Neural cell (in vitro differentiated cells): Measurements from ENCODE around the gene C1orf105. TPM values are rescaled to one million over a fixed set of nuclear protein-coding genes. Genes with fewer than 3 reads are reported as not detected.
"Not testable (repeated sequence)": the region's sequence is repeated elsewhere in the genome, so short reads cannot be mapped to it uniquely, and the experiment has no call there.

Experiments
- H2AFZ ChIP-seq: fragments of 200-600, 300-800 bp; sonication (generic), shearing (Covaris generic); 2 replicates; pipeline ENCODE4 v1.6.0; 2014; ENCODE audit warnings: low read depth, mild to moderate bottlenecking, antibody characterized with exemption, low read length, moderate library complexity
- H3F3A ChIP-seq: fragments of 200-600 bp; shearing (Covaris generic); 2 replicates; pipeline ENCODE4 v1.6.1; 2016; ENCODE audit warnings: mild to moderate bottlenecking, moderate library complexity, mixed read lengths, antibody characterized with exemption, low read length; ENCODE audit not compliant: insufficient read depth, poor library complexity, severe bottlenecking
- H3K27ac ChIP-seq: fragments of 200-600, 300-800 bp; sonication (generic), shearing (Covaris generic); 2 replicates; pipeline ENCODE4 v1.5.1; 2014; ENCODE audit warnings: mild to moderate bottlenecking, low read length, moderate library complexity
- H3K27me3 ChIP-seq: fragments of 300-800, 200-600 bp; sonication (generic), shearing (Covaris generic); 2 replicates; pipeline ENCODE4 v1.6.0; 2014; ENCODE audit warnings: mild to moderate bottlenecking, low read depth, low read length, moderate library complexity; ENCODE audit not compliant: insufficient read depth
- H3K36me3 ChIP-seq: fragments of 300-800, 200-600 bp; sonication (generic), shearing (Covaris generic); 2 replicates; pipeline ENCODE4 v1.5.1; 2014; ENCODE audit warnings: mild to moderate bottlenecking, antibody characterized with exemption, low read length, moderate library complexity; ENCODE audit not compliant: insufficient read depth
- H3K4me2 ChIP-seq: fragments of 300-800, 200-600 bp; sonication (generic), shearing (Covaris generic); 2 replicates; pipeline ENCODE4 v1.6.0; 2014; ENCODE audit warnings: mild to moderate bottlenecking, low read length
- H3K4me3 ChIP-seq: fragments of 300-800, 200-600 bp; sonication (generic), shearing (Covaris generic); 2 replicates; pipeline ENCODE4 v1.5.1; 2014; ENCODE audit warnings: mild to moderate bottlenecking, low read length, moderate library complexity
- H3K79me2 ChIP-seq: fragments of 200-600 bp; shearing (Covaris generic); replicated peaks from 2 replicates; pipeline ENCODE4 v1.6.0; 2014; ENCODE audit warnings: mild to moderate bottlenecking, low read length, moderate library complexity; ENCODE audit not compliant: insufficient read depth
- H3K9ac ChIP-seq: fragments of 300-800, 200-600 bp; sonication (generic), shearing (Covaris generic); 2 replicates; pipeline ENCODE4 v1.6.1; 2016; ENCODE audit warnings: mild to moderate bottlenecking, low read length, mixed read lengths
- H3K9me2 ChIP-seq: fragments of 200-600 bp; shearing (Covaris generic); 2 replicates; pipeline ENCODE4 v1.6.1; 2016; ENCODE audit warnings: mild to moderate bottlenecking, low read length, mixed read lengths; ENCODE audit not compliant: insufficient read depth
- H3K9me3 ChIP-seq: fragments of 200-600, 300-800 bp; sonication (generic), shearing (Covaris generic); 2 replicates; pipeline ENCODE4 v1.6.1; 2016; ENCODE audit warnings: mild to moderate bottlenecking, mixed run types, low read length, moderate library complexity, mixed read lengths
- H4K20me1 ChIP-seq: fragments of 200-600 bp; shearing (Covaris generic); 2 replicates; pipeline ENCODE4 v1.6.1; 2016; ENCODE audit warnings: mild to moderate bottlenecking, mixed run types; ENCODE audit not compliant: insufficient read depth
- EP300 ChIP-seq: fragments of 450-650 bp; conservative IDR thresholded peaks from 2 replicates; pipeline ENCODE4 v1.6.1; 2014; ENCODE audit warnings: antibody characterized with exemption, mild to moderate bottlenecking, moderate library complexity; ENCODE audit not compliant: poor library complexity, severe bottlenecking
- EZH2 ChIP-seq: fragments of 200-600, 300-800 bp; shearing (Covaris generic), sonication (generic); IDR thresholded peaks from 2 replicates; pipeline ENCODE4 v1.6.1; 2014; ENCODE audit warnings: antibody characterized with exemption, low read length, borderline replicate concordance, mild to moderate bottlenecking; ENCODE audit not compliant: insufficient read depth, poor library complexity, severe bottlenecking
- MXI1 ChIP-seq: fragments of 450-650 bp; conservative IDR thresholded peaks from 2 replicates; pipeline ENCODE4 v1.6.1; 2014; ENCODE audit warnings: antibody characterized with exemption, mild to moderate bottlenecking; ENCODE audit not compliant: poor library complexity, severe bottlenecking
- POLR2AphosphoS5 ChIP-seq: IDR thresholded peaks from 2 replicates; pipeline ENCODE4 v1.6.1; 2012
- SMC3 ChIP-seq: fragments of 450-650 bp; conservative IDR thresholded peaks from 2 replicates; pipeline ENCODE4 v1.6.1; 2014; ENCODE audit warnings: antibody characterized with exemption, mild to moderate bottlenecking, moderate library complexity; ENCODE audit not compliant: poor library complexity
- TAF1 ChIP-seq: IDR thresholded peaks from 2 replicates; pipeline ENCODE4 v1.6.1; 2012; ENCODE audit warnings: low read depth
- polyA plus RNA-seq: library from polyadenylated mRNA; depleted of rRNA; stranded (reverse); fragments of >200 nt; gene quantifications from 2 replicates; pipeline ENCODE4 v1.2.3, GENCODE V29; 2014
- TF ChIP-seq, protein P1 (sequence below): IDR thresholded peaks from 2 replicates; pipeline ENCODE4 v1.6.1; 2012; ENCODE audit warnings: borderline replicate concordance
- TF ChIP-seq, protein P2 (sequence below): fragments of 450-650 bp; IDR thresholded peaks from 2 replicates; pipeline ENCODE4 v1.5.1; 2014; ENCODE audit warnings: antibody characterized with exemption, mild to moderate bottlenecking, moderate library complexity; ENCODE audit not compliant: poor library complexity, severe bottlenecking

The C1orf105 gene
- polyA plus RNA-seq, 1 donor from 2014 or later = not detected

DNA sequence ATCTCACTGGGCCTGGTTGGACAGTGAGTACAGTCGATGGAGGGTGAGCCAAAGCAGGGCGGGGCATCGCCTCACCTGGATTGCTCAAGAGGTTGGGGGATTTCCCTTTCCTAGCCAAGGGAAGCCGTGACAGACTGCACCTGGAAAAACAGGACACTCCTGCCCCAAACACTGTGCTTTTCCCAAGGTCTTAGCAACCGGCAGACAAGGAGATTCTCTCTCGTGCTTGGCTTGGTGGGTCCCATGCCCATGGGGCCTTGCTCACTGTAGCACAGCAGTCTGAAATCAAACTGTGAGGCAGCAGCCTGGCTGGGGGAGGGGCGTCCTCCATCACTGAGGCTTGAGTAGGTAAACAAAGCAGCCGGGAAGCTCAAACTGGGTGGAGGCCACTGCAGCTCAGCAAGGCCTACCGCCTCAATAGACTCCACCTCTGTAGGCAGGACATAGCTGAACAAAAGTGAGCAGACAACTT, 11.3 kb downstream of the C1orf105 start:
- Histone ChIP-seq H3K9me3 (no peaks in the 10 kb centered on the region), H3K9me2 (no peaks in the 10 kb centered on the region), H2AFZ (no peak overlapping the region), H3K27me3 (no peaks in the 10 kb centered on the region), H3K27ac (no peak overlapping the region), H3K9ac (no peak overlapping the region), H4K20me1 (no peaks in the 10 kb centered on the region), H3K4me3 (no peak overlapping the region), H3K4me2 (no peak overlapping the region), H3K36me3 (no peaks in the 10 kb centered on the region), H3K79me2 (no peaks in the 10 kb centered on the region), H3F3A (no peaks in the 10 kb centered on the region)
- TF ChIP-seq MXI1 = no peak
- TF ChIP-seq SMC3 = no peak
- TF ChIP-seq, protein P1, sequence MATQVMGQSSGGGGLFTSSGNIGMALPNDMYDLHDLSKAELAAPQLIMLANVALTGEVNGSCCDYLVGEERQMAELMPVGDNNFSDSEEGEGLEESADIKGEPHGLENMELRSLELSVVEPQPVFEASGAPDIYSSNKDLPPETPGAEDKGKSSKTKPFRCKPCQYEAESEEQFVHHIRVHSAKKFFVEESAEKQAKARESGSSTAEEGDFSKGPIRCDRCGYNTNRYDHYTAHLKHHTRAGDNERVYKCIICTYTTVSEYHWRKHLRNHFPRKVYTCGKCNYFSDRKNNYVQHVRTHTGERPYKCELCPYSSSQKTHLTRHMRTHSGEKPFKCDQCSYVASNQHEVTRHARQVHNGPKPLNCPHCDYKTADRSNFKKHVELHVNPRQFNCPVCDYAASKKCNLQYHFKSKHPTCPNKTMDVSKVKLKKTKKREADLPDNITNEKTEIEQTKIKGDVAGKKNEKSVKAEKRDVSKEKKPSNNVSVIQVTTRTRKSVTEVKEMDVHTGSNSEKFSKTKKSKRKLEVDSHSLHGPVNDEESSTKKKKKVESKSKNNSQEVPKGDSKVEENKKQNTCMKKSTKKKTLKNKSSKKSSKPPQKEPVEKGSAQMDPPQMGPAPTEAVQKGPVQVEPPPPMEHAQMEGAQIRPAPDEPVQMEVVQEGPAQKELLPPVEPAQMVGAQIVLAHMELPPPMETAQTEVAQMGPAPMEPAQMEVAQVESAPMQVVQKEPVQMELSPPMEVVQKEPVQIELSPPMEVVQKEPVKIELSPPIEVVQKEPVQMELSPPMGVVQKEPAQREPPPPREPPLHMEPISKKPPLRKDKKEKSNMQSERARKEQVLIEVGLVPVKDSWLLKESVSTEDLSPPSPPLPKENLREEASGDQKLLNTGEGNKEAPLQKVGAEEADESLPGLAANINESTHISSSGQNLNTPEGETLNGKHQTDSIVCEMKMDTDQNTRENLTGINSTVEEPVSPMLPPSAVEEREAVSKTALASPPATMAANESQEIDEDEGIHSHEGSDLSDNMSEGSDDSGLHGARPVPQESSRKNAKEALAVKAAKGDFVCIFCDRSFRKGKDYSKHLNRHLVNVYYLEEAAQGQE = no peak
- TF ChIP-seq EZH2 = no peak
- TF ChIP-seq, protein P2, sequence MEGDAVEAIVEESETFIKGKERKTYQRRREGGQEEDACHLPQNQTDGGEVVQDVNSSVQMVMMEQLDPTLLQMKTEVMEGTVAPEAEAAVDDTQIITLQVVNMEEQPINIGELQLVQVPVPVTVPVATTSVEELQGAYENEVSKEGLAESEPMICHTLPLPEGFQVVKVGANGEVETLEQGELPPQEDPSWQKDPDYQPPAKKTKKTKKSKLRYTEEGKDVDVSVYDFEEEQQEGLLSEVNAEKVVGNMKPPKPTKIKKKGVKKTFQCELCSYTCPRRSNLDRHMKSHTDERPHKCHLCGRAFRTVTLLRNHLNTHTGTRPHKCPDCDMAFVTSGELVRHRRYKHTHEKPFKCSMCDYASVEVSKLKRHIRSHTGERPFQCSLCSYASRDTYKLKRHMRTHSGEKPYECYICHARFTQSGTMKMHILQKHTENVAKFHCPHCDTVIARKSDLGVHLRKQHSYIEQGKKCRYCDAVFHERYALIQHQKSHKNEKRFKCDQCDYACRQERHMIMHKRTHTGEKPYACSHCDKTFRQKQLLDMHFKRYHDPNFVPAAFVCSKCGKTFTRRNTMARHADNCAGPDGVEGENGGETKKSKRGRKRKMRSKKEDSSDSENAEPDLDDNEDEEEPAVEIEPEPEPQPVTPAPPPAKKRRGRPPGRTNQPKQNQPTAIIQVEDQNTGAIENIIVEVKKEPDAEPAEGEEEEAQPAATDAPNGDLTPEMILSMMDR = no peak
- TF ChIP-seq TAF1 = no peak
- TF ChIP-seq EP300 = no peak

DNA sequence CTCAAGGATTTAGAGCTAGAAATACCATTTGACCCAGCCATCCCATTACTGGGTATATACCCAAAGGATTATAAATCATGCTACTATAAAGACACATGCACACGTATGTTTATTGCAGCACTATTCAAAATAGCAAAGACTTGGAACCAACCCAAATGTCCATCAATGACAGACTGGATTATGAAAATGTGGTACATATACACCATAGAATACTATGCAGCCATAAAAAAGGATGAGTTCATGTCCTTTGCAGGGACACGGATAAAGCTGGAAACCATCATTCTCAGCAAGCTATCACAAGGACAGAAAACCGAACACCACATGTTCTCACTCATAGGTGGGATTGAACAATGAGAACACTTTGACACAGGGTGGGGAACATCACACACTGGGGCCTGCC, 16.7 kb downstream of the C1orf105 start:
- not testable (repeated sequence) for H3K36me3 ChIP-seq, H3K9me2 ChIP-seq, H3K27me3 ChIP-seq, H3K4me2 ChIP-seq, H3K9ac ChIP-seq, H4K20me1 ChIP-seq, H2AFZ ChIP-seq, H3K27ac ChIP-seq, H3F3A ChIP-seq, H3K79me2 ChIP-seq, H3K9me3 ChIP-seq, H3K4me3 ChIP-seq

DNA sequence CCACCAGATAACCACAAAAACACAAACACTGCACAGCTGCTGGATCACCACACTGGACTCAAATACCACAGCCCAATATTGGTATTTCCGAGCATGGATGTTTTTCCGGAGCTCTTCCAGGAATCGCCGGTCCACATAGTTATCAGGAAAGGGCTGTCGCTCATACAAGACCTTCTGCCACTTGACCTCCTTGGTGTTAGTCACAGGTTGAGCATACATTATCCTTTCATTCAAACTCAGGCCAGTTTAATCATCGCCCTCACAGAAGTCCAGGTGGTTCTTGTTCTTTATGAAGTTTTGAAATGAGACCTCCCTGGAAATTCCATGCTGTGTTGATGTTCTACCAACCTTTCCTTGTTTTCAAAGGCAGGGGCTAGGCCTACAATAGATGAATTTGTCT, 21.9 kb downstream of the C1orf105 start:
- H3K36me3 ChIP-seq = no peaks in the 10 kb centered on the region
- no peaks in the 10 kb centered on the region for H3K27me3 ChIP-seq
- no peaks in the 10 kb centered on the region for H3K9me2 ChIP-seq
- no peaks in the 10 kb centered on the region for H3F3A ChIP-seq
- no peaks in the 10 kb centered on the region for H3K9me3 ChIP-seq
- TF ChIP-seq MXI1 = no peak
- TF ChIP-seq POLR2AphosphoS5 = no peak
- no peak for TF ChIP-seq TAF1
- TF ChIP-seq, protein P1 = no peak
- TF ChIP-seq SMC3 = no peak
- no peak for TF ChIP-seq EZH2
- no peak overlapping the region for H2AFZ ChIP-seq
- peaks cover 11% of the 10 kb centered on the region for H3K79me2 ChIP-seq
- H3K9ac ChIP-seq = no peak overlapping the region
- no peak overlapping the region for H3K27ac ChIP-seq
- H4K20me1 ChIP-seq = no peaks in the 10 kb centered on the region
- H3K4me3 ChIP-seq = peak overlapping the region; percentile 81
- H3K4me2 ChIP-seq = peak overlapping the region; percentile 84
